Activated naive CD4-positive, alpha-beta T cell treated with anti-CD3 and anti-CD28 coated beads, Interleukin-2, amount 50 U/mL, for 24 hours (primary cell): ENCODE results near the gene LEMD2.

Experiments
- H3K27ac Mint-ChIP-seq: one replicate; pipeline ENCODE4 v1.8.0; 2021; ENCODE audit warnings: mild to moderate bottlenecking, mixed read lengths
- H3K27me3 Mint-ChIP-seq: one replicate; pipeline ENCODE4 v1.8.0; 2021; ENCODE audit warnings: mixed read lengths
- H3K36me3 Mint-ChIP-seq: one replicate; pipeline ENCODE4 v1.8.0; 2021; ENCODE audit warnings: mixed read lengths
- H3K4me1 Mint-ChIP-seq: one replicate; pipeline ENCODE4 v1.8.0; 2021; ENCODE audit warnings: mixed read lengths
- H3K4me3 Mint-ChIP-seq: one replicate; pipeline ENCODE4 v1.8.0; 2021; ENCODE audit warnings: mild to moderate bottlenecking, mixed read lengths
- H3K9me3 Mint-ChIP-seq: one replicate; pipeline ENCODE4 v1.8.0; 2021; ENCODE audit warnings: mixed read lengths

Gene LEMD2

GRCh38 chr6:33774774-33775173 is 14.2 kb downstream of the LEMD2 start:
- Mint-ChIP-seq H3K36me3 (peaks cover 5% of the 10 kb centered on the region), H3K4me1 (peaks cover 12% of the 10 kb centered on the region), H3K4me3 (no peak overlapping the region), H3K27ac (no peak overlapping the region), H3K27me3 (no peaks in the 10 kb centered on the region), H3K9me3 (no peaks in the 10 kb centered on the region)

- H3K27ac Mint-ChIP-seq = peak overlapping the region; percentile 52
- no peaks in the 10 kb centered on the region for H3K9me3 Mint-ChIP-seq
- no peak overlapping the region for H3K4me3 Mint-ChIP-seq
- H3K36me3 Mint-ChIP-seq = peaks cover 5% of the 10 kb centered on the region
- no peaks in the 10 kb centered on the region for H3K27me3 Mint-ChIP-seq
- H3K4me1 Mint-ChIP-seq = peaks cover 12% of the 10 kb centered on the region
These were observed 15.9 kb downstream of the LEMD2 start for GRCh38 chr6:33772902-33773472.

GRCh38 chr6:33772082-33772830 is 16.7 kb downstream of the LEMD2 start:
- no peak overlapping the region for H3K27ac Mint-ChIP-seq
- no peak overlapping the region for H3K4me3 Mint-ChIP-seq
- no peaks in the 10 kb centered on the region for H3K27me3 Mint-ChIP-seq
- H3K36me3 Mint-ChIP-seq = peaks cover 5% of the 10 kb centered on the region
- peaks cover 12% of the 10 kb centered on the region for H3K4me1 Mint-ChIP-seq
- no peaks in the 10 kb centered on the region for H3K9me3 Mint-ChIP-seq

- Mint-ChIP-seq H3K4me1 (peaks cover 12% of the 10 kb centered on the region), H3K9me3 (no peaks in the 10 kb centered on the region), H3K4me3 (no peak overlapping the region), H3K27ac (no peak overlapping the region), H3K36me3 (peaks cover 5% of the 10 kb centered on the region), H3K27me3 (peaks cover 1% of the 10 kb centered on the region)
These were observed 17.5 kb downstream of the LEMD2 start for GRCh38 chr6:33771146-33772081.

- peaks cover 1% of the 10 kb centered on the region for H3K27me3 Mint-ChIP-seq
- peaks cover 12% of the 10 kb centered on the region for H3K4me1 Mint-ChIP-seq
- H3K36me3 Mint-ChIP-seq = peaks cover 2% of the 10 kb centered on the region
- no peak overlapping the region for H3K4me3 Mint-ChIP-seq
- no peaks in the 10 kb centered on the region for H3K9me3 Mint-ChIP-seq
- no peak overlapping the region for H3K27ac Mint-ChIP-seq
These were observed 18.1 kb downstream of the LEMD2 start for GRCh38 chr6:33770833-33771145.

GRCh38 chr6:33770124-33770832 is 18.7 kb downstream of the LEMD2 start:
- H3K4me3 Mint-ChIP-seq = no peak overlapping the region
- H3K4me1 Mint-ChIP-seq = peaks cover 12% of the 10 kb centered on the region
- H3K9me3 Mint-ChIP-seq = no peaks in the 10 kb centered on the region
- H3K36me3 Mint-ChIP-seq = peaks cover 2% of the 10 kb centered on the region
- H3K27ac Mint-ChIP-seq = no peak overlapping the region
- peaks cover 1% of the 10 kb centered on the region for H3K27me3 Mint-ChIP-seq

- H3K27me3 Mint-ChIP-seq = peaks cover 1% of the 10 kb centered on the region
These were observed 19.6 kb downstream of the LEMD2 start for GRCh38 chr6:33769248-33769821.

GRCh38 chr6:33768644-33769120 is 20.2 kb downstream of the LEMD2 start:
- peaks cover 12% of the 10 kb centered on the region for H3K4me1 Mint-ChIP-seq
- no peaks in the 10 kb centered on the region for H3K9me3 Mint-ChIP-seq
- H3K36me3 Mint-ChIP-seq = no peaks in the 10 kb centered on the region
- H3K27ac Mint-ChIP-seq = no peak overlapping the region
- H3K27me3 Mint-ChIP-seq = peaks cover 1% of the 10 kb centered on the region
- H3K4me3 Mint-ChIP-seq = no peak overlapping the region

More at GRCh38 chr6:33769248-33769821, 19.6 kb downstream of the LEMD2 start:
- Mint-ChIP-seq H3K9me3 (no peaks in the 10 kb centered on the region), H3K4me1 (peaks cover 12% of the 10 kb centered on the region), H3K4me3 (no peak overlapping the region), H3K36me3 (no peaks in the 10 kb centered on the region), H3K27ac (no peak overlapping the region)

GRCh38 chr6:33766921-33767907 is 21.7 kb downstream of the LEMD2 start:
- H3K27me3 Mint-ChIP-seq = peaks cover 1% of the 10 kb centered on the region
- H3K9me3 Mint-ChIP-seq = no peaks in the 10 kb centered on the region
- no peak overlapping the region for H3K4me3 Mint-ChIP-seq
- peaks cover 6% of the 10 kb centered on the region for H3K4me1 Mint-ChIP-seq
- H3K36me3 Mint-ChIP-seq = no peaks in the 10 kb centered on the region
- no peak overlapping the region for H3K27ac Mint-ChIP-seq

- Mint-ChIP-seq H3K36me3 (no peaks in the 10 kb centered on the region), H3K4me1 (no peaks in the 10 kb centered on the region), H3K4me3 (no peak overlapping the region), H3K27ac (no peak overlapping the region), H3K27me3 (peaks cover 1% of the 10 kb centered on the region), H3K9me3 (no peaks in the 10 kb centered on the region)
These were observed 23.6 kb downstream of the LEMD2 start for GRCh38 chr6:33765368-33765767.

- H3K27me3 Mint-ChIP-seq = peaks cover 1% of the 10 kb centered on the region
- H3K4me1 Mint-ChIP-seq = no peaks in the 10 kb centered on the region
- no peaks in the 10 kb centered on the region for H3K9me3 Mint-ChIP-seq
- no peak overlapping the region for H3K27ac Mint-ChIP-seq
- no peaks in the 10 kb centered on the region for H3K36me3 Mint-ChIP-seq
- no peak overlapping the region for H3K4me3 Mint-ChIP-seq
These were observed 24.9 kb downstream of the LEMD2 start for GRCh38 chr6:33764036-33764435.

GRCh38 chr6:33763483-33763882 is 25.4 kb downstream of the LEMD2 start:
- no peaks in the 10 kb centered on the region for H3K36me3 Mint-ChIP-seq
- H3K4me1 Mint-ChIP-seq = no peaks in the 10 kb centered on the region
- no peak overlapping the region for H3K4me3 Mint-ChIP-seq
- peaks cover 1% of the 10 kb centered on the region for H3K27me3 Mint-ChIP-seq
- H3K27ac Mint-ChIP-seq = no peak overlapping the region
- H3K9me3 Mint-ChIP-seq = no peaks in the 10 kb centered on the region

- Mint-ChIP-seq H3K27me3 (peaks cover 1% of the 10 kb centered on the region), H3K27ac (no peak overlapping the region), H3K4me1 (no peaks in the 10 kb centered on the region), H3K36me3 (no peaks in the 10 kb centered on the region), H3K4me3 (no peak overlapping the region), H3K9me3 (no peaks in the 10 kb centered on the region)
These were observed 26.2 kb downstream of the LEMD2 start for GRCh38 chr6:33762713-33763112.

GRCh38 chr6:33761922-33762629 is 26.9 kb downstream of the LEMD2 start:
- Mint-ChIP-seq H3K9me3 (no peaks in the 10 kb centered on the region), H3K36me3 (no peaks in the 10 kb centered on the region), H3K27ac (no peak overlapping the region), H3K4me3 (no peak overlapping the region), H3K4me1 (no peaks in the 10 kb centered on the region), H3K27me3 (no peaks in the 10 kb centered on the region)
